HepG2 (cell line): Measurements from ENCODE around the gene MGMT. TPM values are rescaled to one million over a fixed set of nuclear protein-coding genes. Genes with fewer than 3 reads are reported as not detected.

Source experiments
- ATAC-seq: fragments of 200-7000 bp; cut with Tn5 transposase; 3 replicates; pipeline ENCODE4 v1.9.1; 2020; ENCODE audit warnings: mild to moderate bottlenecking, moderate library complexity
- BruUV-seq: library from RNA; stranded (reverse); fragments of 400-500 nt; replicated peaks from 2 replicates; lab custom pipeline; 2021; lab: Mats Ljungman, UMichigan
- CTCF ChIA-PET: fragments of 300-600 bp; formaldehyde crosslinking; extraction: SDS; loops from one replicate; lab custom pipeline; 2021; ENCODE audit warnings: low total read pairs, inconsistent platforms, low intra/inter-chr PET ratio; lab: Yijun Ruan, JAX
- POLR2A ChIA-PET: fragments of 350-600 bp; sonication (Branson Sonifier 250); formaldehyde crosslinking; loops from one replicate; lab custom pipeline; 2020; ENCODE audit warnings: antibody characterized with exemption, inconsistent platforms; lab: Yijun Ruan, JAX
- DNase-seq: peaks from one replicate; pipeline ENCODE4 v3.0.0-alpha.2; 2015; ENCODE audit warnings: low spot score
- FAIRE-seq: peaks from 3 replicates; lab custom pipeline; 2011; peaks lifted over from hg19 to GRCh38; lab: Jason Lieb, UNC
- H2AFZ ChIP-seq: one replicate; pipeline ENCODE4 v1.6.1; 2011; ENCODE audit warnings: low read length, inconsistent platforms
- H3K27ac ChIP-seq: fragments of 300-600 bp; 3 replicates; pipeline ENCODE4 v1.8.0; 2011; ENCODE audit warnings: mixed run types, mild to moderate bottlenecking, mixed read lengths, low read length, inconsistent platforms; ENCODE audit not compliant: insufficient read depth; ENCODE audit errors: extremely low read length
- H3K27me3 ChIP-seq, 2 experiments: fragments of 200-600 bp in 1 of 2; 2 replicates in 1 of 2; 3 replicates in 1 of 2; pipeline versions ENCODE4 v1.6.0 to v1.8.0; 2011; ENCODE audit warnings: low read length in 2 of 2, mild to moderate bottlenecking in 2 of 2, moderate library complexity in 2 of 2, inconsistent platforms in 1 of 2; ENCODE audit not compliant: insufficient read depth in 2 of 2, control insufficient read depth in 1 of 2
- H3K36me3 ChIP-seq, 2 experiments: fragments of 200-600 bp in 1 of 2; replicated peaks in 1 of 2; 2 replicates in 1 of 2; 3 replicates in 1 of 2; pipeline versions ENCODE4 v1.5.1 to v1.8.0; 2011; ENCODE audit warnings: low read length in 2 of 2, inconsistent platforms in 1 of 2; ENCODE audit not compliant: insufficient read depth in 2 of 2, control insufficient read depth in 1 of 2
- H3K4me1 ChIP-seq: 2 replicates; pipeline ENCODE4 v1.5.1; 2012; ENCODE audit warnings: low read length, inconsistent platforms; ENCODE audit not compliant: insufficient read depth
- H3K4me2 ChIP-seq: 2 replicates; pipeline ENCODE4 v1.6.0; 2011; ENCODE audit warnings: low read depth, low read length, inconsistent platforms
- H3K4me3 ChIP-seq, 3 experiments: fragments of 200-600 bp in 1 of 3; sonication (generic), shearing (Covaris generic) in 1 of 3; replicated peaks in 1 of 3; 2 replicates each; pipeline ENCODE4 v1.5.1; 2011 to 2016; ENCODE audit warnings: low read length in 3 of 3, inconsistent platforms in 2 of 3, low read depth in 2 of 3, mild to moderate bottlenecking in 2 of 3, control low read depth in 1 of 3, mixed read lengths in 1 of 3; ENCODE audit not compliant: insufficient read depth in 1 of 3
- H3K79me2 ChIP-seq: one replicate; pipeline ENCODE4 v1.6.1; 2011; ENCODE audit warnings: low read length, inconsistent platforms; ENCODE audit not compliant: insufficient read depth
- H3K9ac ChIP-seq: 2 replicates; pipeline ENCODE4 v1.6.0; 2011; ENCODE audit warnings: mild to moderate bottlenecking, low read depth, low read length, inconsistent platforms; ENCODE audit not compliant: insufficient read depth
- H3K9me3 ChIP-seq: 2 replicates; pipeline ENCODE4 v1.5.1; 2012; ENCODE audit warnings: mild to moderate bottlenecking, low read length
- H4K20me1 ChIP-seq: 2 replicates; pipeline ENCODE4 v1.6.0; 2011; ENCODE audit warnings: inconsistent platforms, mild to moderate bottlenecking, low read length, moderate library complexity; ENCODE audit not compliant: insufficient read depth
- CC2D1A ChIP-seq: sonication (generic); formaldehyde crosslinking; IDR thresholded peaks from 2 replicates; pipeline ENCODE4 v1.8.1; 2023; ENCODE audit warnings: mild to moderate bottlenecking, missing genetic modification reagents
- CHD2 ChIP-seq: IDR thresholded peaks from 2 replicates; pipeline ENCODE4 v1.6.1; 2011; ENCODE audit warnings: low read depth, low read length, improper control_type of control experiment
- FOXK2 ChIP-seq: fragments of 450-650 bp; IDR thresholded peaks from 2 replicates; pipeline ENCODE4 v1.6.1; 2016
- HDAC6 ChIP-seq: fragments of 200-600 bp; sonication (generic); IDR thresholded peaks from 2 replicates; pipeline ENCODE4 v1.7.0; 2017; ENCODE audit warnings: mild to moderate bottlenecking, antibody characterized with exemption, low read length, low read depth
- RFX1 ChIP-seq: fragments of 450-650 bp; IDR thresholded peaks from 2 replicates; pipeline ENCODE4 v1.6.1; 2017
- TMF1 ChIP-seq: sonication (generic); formaldehyde crosslinking; IDR thresholded peaks from 2 replicates; pipeline ENCODE4 v1.8.1; 2022; ENCODE audit warnings: low read depth, missing genetic modification reagents
- YEATS2 ChIP-seq: sonication (generic); formaldehyde crosslinking; IDR thresholded peaks from 2 replicates; pipeline ENCODE4 v1.4.0; 2020; ENCODE audit warnings: missing genetic modification reagents, borderline replicate concordance
- ZNF30 ChIP-seq: sonication (generic); formaldehyde crosslinking; IDR thresholded peaks from 2 replicates; pipeline ENCODE4 v1.5.0; 2020; ENCODE audit warnings: mild to moderate bottlenecking, missing genetic modification reagents
- ZNF441 ChIP-seq: sonication (generic); formaldehyde crosslinking; IDR thresholded peaks from 2 replicates; pipeline ENCODE4 v1.7.0; 2021; ENCODE audit warnings: missing genetic modification reagents, borderline replicate concordance
- ZNF501 ChIP-seq: sonication (generic); formaldehyde crosslinking; IDR thresholded peaks from 2 replicates; pipeline ENCODE4 v1.5.1; 2020; ENCODE audit warnings: mild to moderate bottlenecking, moderate library complexity, missing genetic modification reagents
- ZNF557 ChIP-seq: sonication (generic); formaldehyde crosslinking; IDR thresholded peaks from 2 replicates; pipeline ENCODE4 v1.4.0; 2020; ENCODE audit warnings: missing genetic modification reagents
- ZNF563 ChIP-seq: sonication (generic); formaldehyde crosslinking; IDR thresholded peaks from 2 replicates; pipeline ENCODE4 v1.8.0; 2022; ENCODE audit warnings: mild to moderate bottlenecking, moderate library complexity, missing genetic modification reagents
- ZNF720 ChIP-seq: sonication (generic); formaldehyde crosslinking; IDR thresholded peaks from 2 replicates; pipeline ENCODE4 v1.4.0; 2020; ENCODE audit warnings: missing genetic modification reagents
- WGBS: methylation state at CpG from one replicate; pipeline ENCODE4 v1.1.6; 2017; ENCODE audit warnings: low lambda C conversion rate; 5-methylcytosine and 5-hydroxymethylcytosine counted together
- in situ Hi-C: cut with HindIII; loops from 2 replicates; pipeline ENCODE4 v1.10.0; 2017; ENCODE audit warnings: low pct_unique_long_range_greater_than_20kb; ENCODE audit not compliant: extremely low pct_ligation_motif_present
- intact Hi-C: fragments of 100-400 bp; cut with micrococcal nuclease; formaldehyde crosslinking; loops from one replicate; pipeline ENCODE4 v1.10.0; 2022; ENCODE audit not compliant: unreplicated experiment
- polyA plus RNA-seq, 8 experiments: library from polyadenylated mRNA; depleted of rRNA in 3 of 8; stranded (reverse) in 7 of 8; unstranded in 1 of 8; fragments of >200 nt; fragmentation: Illumina TruSeq in 4 of 8; extraction: Trizol in 4 of 8; gene quantifications; 2 replicates each; pipeline versions ENCODE4 v1.2.1 to v1.2.3, GENCODE V29; 2011 to 2016; ENCODE audit warnings: low read depth in 4 of 8, missing spikeins in 1 of 8, mixed read lengths in 1 of 8; ENCODE audit not compliant: insufficient read depth in 1 of 8
- total RNA-seq, 5 experiments: library from RNA; depleted of rRNA; stranded (reverse); fragments of >200 nt; fragmentation: Illumina TruSeq; extraction: Trizol; gene quantifications; 2 replicates each; pipeline ENCODE4 v1.2.3, GENCODE V29; 2016; ENCODE audit warnings: low read depth in 1 of 5
- TF ChIP-seq, protein P1 (sequence below): sonication (generic); formaldehyde crosslinking; IDR thresholded peaks from 2 replicates; pipeline ENCODE4 v1.4.0; 2020; ENCODE audit warnings: mild to moderate bottlenecking, missing genetic modification reagents
- TF ChIP-seq, protein P2 (sequence below): sonication (generic); formaldehyde crosslinking; IDR thresholded peaks from 2 replicates; pipeline ENCODE4 v1.8.0; 2022; ENCODE audit warnings: mild to moderate bottlenecking, missing genetic modification reagents, moderate library complexity
- TF ChIP-seq, protein P3 (sequence below): sonication (generic); formaldehyde crosslinking; IDR thresholded peaks from 2 replicates; pipeline ENCODE4 v1.8.1; 2023; ENCODE audit warnings: mild to moderate bottlenecking, moderate library complexity, missing genetic modification reagents

Gene MGMT
- total and polyA plus RNA-seq, 2 of the 13 experiments (the other 11 are each of a cell fraction or from before 2014, with no cell fraction given), result 12.0 to 19.5 TPM

DNA sequence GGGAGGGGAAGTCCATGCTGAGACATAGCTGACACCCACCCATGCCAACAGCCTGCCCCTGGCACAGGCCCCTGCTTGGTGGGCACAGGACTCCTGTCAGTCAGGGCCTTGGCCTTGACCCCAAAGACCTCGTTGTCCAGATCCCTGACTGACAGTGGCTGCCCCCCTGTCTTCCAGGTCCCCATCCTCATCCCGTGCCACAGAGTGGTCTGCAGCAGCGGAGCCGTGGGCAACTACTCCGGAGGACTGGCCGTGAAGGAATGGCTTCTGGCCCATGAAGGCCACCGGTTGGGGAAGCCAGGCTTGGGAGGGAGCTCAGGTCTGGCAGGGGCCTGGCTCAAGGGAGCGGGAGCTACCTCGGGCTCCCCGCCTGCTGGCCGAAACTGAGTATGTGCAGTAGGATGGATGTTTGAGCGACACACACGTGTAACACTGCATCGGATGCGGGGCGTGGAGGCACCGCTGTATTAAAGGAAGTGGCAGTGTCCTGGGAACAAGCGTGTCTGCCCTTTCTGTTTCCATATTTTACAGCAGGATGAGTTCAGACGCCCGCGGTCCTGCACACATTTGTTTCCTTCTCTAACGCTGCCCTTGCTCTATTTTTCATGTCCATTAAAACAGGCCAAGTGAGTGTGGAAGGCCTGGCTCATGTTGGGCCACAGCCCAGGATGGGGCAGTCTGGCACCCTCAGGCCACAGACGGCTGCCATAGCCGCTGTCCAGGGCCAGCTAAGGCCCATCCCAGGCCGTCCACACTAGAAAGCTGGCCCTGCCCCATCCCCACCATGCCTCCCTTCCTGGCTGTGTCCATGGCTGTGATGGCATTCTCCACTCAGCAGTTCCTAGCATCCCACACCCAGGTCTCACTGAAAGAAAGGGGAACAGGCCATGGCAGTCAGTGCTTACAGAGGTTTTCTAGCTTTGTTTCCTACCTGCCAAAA lies 299.8 kb downstream of the MGMT start:
- Histone ChIP-seq H3K79me2 (no peaks in the 10 kb centered on the region), H3K4me1 (no peaks in the 10 kb centered on the region), H3K27ac (no peak overlapping the region), H3K4me2 (no peak overlapping the region), H3K27me3 (no peaks in the 10 kb centered on the region), H3K4me3 (no peak overlapping the region), H3K9ac (no peak overlapping the region), H2AFZ (no peak overlapping the region), H3K9me3 (no peaks in the 10 kb centered on the region), H3K36me3 (no peaks in the 10 kb centered on the region), H4K20me1 (no peaks in the 10 kb centered on the region)
- intact Hi-C loops, result no loop called here
- 82% methylated on average over 14 of the region's 25 CpGs for WGBS
- TF ChIP-seq TMF1 (CRISPR knock-in tag) (no peak), RFX1 (no peak), HDAC6 (no peak), YEATS2 (CRISPR knock-in tag) (no peak), CHD2 (no peak), CC2D1A (no peak), ZNF720 (CRISPR knock-in tag) (no peak), ZNF563 (CRISPR knock-in tag) (no peak), ZNF441 (CRISPR knock-in tag) (no peak), ZNF30 (CRISPR knock-in tag) (no peak), ZNF557 (no peak), FOXK2 (no peak), ZNF501 (CRISPR knock-in tag) (no peak)
- TF ChIP-seq, protein P1, sequence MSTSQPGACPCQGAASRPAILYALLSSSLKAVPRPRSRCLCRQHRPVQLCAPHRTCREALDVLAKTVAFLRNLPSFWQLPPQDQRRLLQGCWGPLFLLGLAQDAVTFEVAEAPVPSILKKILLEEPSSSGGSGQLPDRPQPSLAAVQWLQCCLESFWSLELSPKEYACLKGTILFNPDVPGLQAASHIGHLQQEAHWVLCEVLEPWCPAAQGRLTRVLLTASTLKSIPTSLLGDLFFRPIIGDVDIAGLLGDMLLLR (CRISPR knock-in tag), result no peak
- TF ChIP-seq, protein P2, sequence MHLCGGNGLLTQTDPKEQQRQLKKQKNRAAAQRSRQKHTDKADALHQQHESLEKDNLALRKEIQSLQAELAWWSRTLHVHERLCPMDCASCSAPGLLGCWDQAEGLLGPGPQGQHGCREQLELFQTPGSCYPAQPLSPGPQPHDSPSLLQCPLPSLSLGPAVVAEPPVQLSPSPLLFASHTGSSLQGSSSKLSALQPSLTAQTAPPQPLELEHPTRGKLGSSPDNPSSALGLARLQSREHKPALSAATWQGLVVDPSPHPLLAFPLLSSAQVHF (CRISPR knock-in tag), result no peak
- TF ChIP-seq, protein P3, sequence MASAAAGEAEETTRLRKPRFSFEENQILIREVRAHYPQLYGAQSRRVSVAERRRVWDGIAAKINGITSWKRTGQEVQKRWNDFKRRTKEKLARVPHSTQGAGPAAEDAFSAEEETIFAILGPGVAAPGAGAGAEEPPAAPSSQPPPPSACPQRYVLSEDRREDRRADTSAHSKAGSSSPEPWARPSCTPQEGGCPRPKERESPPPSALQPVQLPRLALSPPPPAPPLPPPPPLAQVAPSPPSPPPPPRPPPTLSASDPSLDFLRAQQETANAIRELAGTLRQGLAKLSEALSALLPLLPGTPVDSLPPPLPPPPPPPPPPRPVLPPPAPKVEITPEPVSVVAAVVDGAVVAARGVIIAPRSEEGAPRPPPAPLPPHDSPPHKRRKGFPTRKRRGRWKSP (CRISPR knock-in tag), result no peak
- CTCF ChIA-PET, result no interaction called here
- DNase-seq, result no peak
- ATAC-seq, result no peak
- in situ Hi-C loops, result no loop called here
- no TSS peak for BruUV-seq
- POLR2A ChIA-PET, result no interaction called here
- no peak for FAIRE-seq
